HG02870 (cell line): ENCODE results near the gene SOS1.
"Not testable (repeated sequence)": the region's sequence is repeated elsewhere in the genome, so short reads cannot be mapped to it uniquely, and the experiment has no call there.

Experiments
- ATAC-seq: cut with Tn5 transposase; IDR thresholded peaks from one replicate; pipeline ENCODE4 v1.9.1; 2021; ENCODE audit warnings: mild to moderate bottlenecking, moderate library complexity; ENCODE audit not compliant: unreplicated experiment

Gene SOS1

DNA sequence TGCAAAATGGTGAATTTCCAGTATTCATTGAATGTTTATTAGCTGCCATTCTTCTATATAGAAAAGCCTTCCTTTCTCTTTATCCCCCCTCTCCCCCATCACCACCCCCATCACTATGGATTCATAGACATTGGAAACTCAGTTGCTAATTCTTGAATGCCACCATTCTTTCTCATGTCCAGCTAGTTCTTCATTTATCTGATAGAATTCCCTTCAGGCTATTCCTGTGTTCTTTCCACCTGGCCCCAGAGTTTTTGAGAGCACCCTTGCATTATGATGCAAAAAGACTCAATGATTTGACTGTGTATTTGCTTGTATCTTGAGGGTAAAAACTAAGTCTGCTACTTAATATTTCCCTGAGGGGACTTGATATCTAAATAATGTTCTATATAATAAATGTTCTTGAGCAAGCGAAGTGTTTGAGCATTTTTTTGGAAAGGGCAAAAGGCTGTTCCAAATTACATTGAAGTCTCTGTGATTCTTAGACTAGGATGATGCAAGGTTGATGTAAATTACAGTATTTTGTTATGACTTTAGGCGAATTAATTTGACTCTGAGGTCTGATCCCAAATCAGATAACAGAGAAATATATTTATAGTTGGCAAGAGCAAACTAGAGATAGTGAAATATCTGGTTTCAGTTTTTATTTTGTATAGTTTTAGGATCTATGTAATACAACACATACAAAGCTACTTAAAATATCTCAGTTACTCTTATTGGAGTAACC, 18.8 kb upstream of the SOS1 start:
- ATAC-seq: no peak

DNA sequence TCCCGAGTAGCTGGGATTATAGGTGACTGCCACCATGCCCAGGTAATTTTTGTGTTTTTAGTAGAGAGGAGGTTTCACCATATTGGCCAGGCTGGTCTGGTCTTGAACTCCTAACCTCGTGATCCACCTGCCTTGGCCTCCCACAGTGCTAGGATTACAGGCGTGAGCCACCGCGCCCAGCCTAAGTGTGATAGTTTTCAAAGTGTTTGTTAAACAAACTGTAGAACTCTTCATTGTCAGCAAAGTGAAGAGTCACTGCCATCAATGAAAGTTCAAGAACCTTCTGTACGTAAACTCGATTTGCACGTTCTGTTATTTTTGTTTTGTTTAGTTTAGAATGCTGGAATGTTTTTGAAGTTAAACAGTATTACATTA, 18.0 kb upstream of the SOS1 start:
- no peak for ATAC-seq

DNA sequence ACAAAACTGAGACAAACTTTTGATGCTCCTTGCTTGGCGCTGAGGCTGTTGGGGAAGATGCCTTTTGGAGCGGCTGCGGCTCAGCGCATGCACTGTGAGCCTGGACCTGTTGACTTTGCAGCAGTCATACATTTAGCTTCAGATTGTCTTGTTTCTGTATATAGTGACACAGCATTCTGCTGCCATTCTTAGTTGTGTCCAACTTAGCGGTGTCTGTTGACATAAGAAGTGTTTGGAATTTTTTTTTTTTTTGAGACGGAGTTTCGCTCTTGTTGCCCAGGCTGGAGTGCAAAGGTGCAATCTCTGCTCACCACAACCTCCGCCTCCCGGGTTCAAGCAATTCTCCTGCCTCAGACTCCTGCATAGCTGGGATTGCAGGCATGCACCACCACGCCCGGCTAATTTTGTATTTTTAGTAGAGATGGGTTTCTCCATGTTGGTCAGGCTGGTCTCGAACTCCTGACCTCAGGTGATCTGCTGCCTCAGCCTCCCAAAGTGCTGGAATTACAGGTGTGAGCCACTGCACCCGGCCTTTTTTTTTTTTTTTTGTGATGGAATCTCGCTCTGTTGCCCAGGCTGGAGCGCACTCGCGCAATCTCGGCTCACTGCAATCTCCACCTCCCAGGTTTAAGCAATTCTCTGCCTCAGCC, 17.5 kb upstream of the SOS1 start:
- not testable (repeated sequence) for ATAC-seq

DNA sequence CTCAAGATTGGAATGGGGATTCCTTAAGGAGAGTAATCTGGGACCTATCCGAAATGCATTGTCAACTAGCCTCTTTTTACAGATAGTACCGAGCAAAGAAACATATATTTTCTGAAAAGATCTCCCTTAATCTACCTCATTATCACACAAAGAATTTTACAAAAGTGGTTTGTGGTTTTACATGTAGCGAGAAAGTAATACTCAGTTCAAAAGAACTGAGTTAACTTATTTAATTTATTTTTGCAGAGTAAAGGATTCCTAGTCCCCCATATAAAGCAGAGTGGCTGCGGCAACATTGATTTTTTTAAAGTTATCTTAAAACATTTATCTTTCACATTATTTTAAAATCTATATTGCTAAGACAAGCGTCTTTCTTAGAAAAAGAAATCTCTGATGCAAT, 15.9 kb upstream of the SOS1 start:
- ATAC-seq: no peak

DNA sequence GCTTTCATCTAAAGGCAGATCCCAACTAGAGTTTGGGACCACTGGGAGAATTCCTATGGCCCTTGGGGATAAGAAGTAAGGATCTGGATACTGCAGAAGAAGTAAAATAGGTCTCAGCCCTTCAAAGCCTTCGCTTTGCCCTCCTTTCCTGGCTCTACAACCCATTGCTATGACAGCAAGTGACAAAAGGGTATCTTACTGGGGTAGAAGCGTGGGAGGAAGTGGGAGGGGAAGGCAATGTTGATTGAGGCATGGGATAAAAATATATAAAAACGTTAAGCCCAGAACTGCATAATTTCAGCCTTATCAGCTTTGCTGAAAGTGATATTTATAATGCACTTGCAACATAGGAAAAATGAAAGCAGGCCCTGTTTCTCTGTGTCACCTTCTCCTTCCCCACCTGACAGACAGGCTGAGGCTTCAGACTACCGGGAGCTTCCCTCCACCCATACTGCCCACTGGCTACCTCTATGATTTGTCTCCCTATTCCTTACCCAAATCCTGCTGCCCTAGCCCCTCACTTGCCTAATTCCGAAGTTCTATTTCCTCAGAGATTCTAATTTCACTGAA, 14.9 kb upstream of the SOS1 start:
- ATAC-seq: no peak

DNA sequence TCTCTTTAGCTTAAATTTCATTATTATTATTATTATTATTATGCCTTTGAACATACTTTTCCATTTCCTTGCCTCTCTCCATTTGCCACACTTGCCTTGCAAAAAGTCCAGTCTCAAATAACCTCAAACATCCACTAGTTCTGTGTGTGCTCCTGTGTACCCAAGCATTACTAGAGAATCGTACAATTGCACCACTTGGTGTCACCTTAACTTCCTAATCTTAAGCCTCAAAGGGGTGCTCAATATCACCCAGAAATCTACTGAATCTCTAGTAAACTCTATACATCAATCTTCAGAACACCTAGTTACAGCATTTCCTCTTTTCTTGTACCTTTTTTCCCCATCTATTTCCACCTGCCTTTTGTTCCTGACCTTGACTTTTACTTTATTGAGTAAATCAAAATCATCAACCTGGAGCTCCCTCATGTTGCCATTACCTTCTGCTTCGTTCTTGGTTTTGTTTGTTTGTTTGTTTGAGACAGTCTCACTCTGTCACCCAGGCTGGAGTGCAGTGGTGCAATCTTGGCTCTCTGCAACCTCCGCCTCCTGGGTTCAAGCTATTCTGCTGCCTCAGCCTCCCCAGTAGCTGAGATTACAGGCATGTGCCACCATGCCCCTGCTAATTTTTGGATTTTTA, 12.5 kb upstream of the SOS1 start:
- ATAC-seq: no peak

DNA sequence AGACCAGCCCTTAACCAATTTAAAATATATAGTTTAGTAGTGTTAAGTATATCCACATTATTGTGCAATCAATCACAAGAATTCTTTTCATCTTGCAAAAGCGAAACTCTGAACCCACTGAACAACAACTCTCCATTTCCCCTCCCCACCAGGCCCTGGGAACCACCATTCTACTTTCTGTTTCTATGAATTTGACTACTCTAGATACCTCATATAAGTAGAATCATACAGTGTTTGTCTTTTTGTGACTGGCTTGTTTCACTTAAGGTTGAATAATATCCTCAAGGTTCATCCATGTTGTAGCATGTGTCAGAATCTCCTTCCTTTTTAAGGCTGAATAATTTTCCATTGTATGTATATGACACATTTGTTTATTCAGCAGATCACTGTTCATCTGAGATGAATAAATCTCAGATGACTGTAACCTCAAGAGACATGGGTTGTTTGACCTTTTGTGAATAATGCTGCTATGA, 8.1 kb upstream of the SOS1 start:
- ATAC-seq: peak; percentile 53

DNA sequence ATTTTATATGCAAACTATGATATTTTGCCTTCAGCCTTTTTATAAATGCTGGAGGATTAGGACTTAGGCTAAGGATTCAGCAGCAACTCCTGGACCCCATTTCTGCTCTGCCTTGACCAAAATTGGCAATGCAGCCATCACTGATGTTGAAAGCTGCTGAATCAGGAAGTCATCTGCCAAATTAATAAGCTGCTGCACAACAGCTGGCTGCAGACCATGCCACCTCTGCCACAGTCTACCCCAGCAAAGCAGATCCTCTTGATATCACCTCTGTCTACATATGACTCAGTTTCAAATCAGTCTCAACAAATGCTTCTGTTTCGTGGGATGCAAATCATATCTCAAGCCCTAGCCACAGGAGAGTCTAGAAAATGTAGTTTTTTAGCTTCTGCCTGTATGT, 7.1 kb upstream of the SOS1 start:
- ATAC-seq: peak; percentile 38

DNA sequence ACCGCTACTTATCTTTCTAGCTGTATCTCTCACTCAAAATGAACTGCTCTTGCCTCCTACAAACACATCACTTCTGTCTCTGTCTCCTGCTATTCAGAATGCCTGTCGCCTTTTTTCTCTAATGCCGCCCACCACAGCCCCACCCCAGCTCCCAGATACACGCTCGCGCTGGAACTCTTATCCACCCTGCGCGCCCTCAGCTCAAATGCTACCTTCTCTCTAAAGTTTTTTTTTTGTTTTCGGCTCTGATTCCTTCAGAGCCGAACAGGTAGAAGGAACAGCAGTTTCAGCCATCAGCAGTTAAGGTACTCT, 3.9 kb upstream of the SOS1 start:
- ATAC-seq: no peak

DNA sequence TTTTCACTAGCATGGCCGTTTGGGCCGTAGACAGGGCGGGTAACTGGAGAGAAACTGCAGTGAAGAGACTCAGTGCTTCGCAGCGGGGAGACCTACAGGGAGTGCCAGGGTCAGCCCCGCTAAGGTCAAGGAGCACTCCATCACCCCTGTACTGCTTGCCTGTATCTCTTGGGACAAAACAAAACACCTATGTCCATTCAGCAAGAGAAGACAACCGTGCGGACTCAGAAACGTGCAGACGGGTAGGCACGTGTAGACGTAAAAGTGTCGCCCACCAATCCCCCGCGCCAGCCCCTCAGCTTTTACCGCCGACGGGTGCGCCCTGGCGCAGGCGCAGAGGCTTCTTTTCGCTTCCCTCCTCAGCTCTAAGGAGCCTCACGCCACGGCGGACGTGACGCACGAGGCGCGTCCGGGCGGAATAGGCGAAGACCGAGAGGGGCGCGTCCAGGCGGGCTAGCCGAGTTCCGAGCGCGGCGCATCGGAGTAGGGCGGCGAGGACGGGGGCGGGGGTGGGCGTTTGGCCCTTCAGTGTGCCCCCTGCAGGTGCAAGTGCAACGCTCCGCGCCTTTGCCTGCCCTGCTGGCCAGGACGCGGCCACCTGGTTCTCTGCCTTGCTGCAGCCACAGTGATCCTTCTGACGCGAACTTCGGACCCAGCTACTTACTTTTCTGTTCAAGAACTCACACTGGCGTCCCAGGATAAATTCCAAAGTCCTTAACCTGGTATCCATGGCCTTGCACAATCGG, 3.3 kb upstream of the SOS1 start:
- ATAC-seq: peak; percentile 52

DNA sequence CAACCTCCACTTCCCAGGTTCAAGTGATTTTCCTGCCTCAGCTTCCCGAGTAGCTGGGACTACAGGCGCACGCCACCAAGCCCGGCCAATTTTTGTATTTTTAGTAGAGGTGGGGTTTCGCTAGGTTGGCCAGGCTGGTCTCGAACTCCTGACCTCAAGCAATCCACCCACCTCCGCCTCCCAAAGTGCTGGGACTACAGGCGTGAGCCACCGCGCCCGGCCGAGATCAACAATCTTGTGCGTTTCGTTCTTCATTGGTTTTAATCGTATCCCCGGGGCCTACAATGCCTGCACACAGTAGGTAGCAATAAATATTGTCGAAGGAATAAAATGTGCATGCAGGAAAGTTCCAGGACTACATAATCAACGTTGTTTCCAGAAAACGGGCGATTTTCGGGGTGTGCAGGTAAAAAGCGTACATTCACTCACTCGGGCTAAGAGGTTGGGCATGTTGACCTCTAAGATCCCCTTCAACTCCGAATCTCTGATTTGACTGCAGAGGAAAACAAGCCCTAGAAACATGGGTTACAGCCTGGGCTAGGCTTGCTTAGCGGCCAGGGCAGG, 2.7 kb upstream of the SOS1 start:
- no peak for ATAC-seq

DNA sequence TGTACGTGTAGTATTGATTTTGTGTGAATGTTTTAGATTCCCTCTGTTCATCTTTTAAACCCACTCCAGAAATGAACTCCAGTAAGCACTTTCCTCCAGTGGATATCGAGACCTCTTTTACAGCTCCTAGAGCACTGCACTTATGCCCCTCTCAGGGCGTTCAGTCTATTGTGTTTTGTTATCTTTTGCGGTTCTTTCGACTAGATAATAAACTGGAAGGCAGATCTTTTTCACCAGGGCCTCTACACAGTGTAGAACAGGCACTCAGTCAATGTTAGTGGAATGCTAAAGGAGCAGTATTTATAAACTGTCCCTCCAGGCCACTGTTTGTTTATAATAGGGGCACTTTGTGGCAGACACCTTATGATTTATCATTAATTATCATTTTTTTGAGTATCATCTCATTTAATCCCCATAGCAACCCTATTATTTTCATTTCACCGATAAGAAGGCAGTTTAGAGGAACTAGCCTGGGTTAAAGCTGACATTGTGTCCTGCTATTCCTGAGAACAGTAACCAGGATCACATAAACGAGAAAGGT, 742 bp upstream of the SOS1 start:
- no peak for ATAC-seq

DNA sequence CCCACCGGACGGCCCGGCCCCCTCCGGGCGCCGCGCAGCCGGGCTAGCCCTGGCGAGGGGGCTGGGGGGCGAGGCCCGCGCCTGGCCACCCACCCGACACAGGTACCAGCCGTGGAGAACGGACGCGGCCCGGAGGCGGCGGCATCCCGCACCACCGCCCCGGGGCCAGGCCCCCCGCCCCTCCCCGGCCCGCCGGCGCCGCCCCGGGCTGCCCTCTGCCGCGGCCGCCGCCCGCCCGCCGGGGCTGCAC, 405 bp downstream of the SOS1 start:
- peak; percentile 21 for ATAC-seq

DNA sequence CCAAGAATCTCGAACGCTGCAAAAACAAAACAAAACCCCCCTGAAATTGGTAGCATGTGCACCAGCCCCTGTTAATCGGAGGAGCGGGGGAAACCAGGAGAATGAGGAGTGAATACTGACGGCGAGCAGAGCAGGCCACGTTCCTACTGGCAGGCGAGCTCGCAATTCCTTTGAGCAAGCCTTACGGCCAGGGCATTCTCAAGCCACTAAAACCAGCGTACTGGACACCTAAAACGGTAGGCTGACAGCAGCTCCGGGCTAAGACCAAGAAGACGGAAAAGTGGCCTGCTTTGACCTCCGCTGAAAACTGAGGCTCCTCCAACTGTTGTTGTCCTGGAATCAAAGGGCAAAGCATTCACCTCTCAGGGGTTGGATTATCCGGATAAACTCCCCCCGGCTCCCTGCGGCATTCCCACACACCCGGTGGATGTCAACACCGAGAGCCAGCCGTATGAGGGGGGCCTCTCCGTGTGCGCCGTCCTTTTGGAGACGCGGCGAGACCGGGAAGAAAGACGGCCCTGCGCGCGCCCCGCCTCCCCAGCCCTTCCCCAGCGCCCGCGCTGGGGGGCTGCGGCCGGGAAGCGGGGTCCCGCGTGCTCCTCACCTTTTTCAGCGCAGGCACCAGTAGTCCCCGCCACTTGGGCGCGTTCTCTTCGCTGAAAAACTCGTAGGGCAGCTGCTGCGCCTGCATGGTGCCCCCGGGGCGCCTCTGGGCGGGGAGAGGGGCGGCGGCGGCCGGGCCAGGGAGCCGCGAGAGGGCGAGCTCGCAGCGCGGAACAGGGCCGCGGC, 925 bp downstream of the SOS1 start:
- peak; percentile 33 for ATAC-seq

DNA sequence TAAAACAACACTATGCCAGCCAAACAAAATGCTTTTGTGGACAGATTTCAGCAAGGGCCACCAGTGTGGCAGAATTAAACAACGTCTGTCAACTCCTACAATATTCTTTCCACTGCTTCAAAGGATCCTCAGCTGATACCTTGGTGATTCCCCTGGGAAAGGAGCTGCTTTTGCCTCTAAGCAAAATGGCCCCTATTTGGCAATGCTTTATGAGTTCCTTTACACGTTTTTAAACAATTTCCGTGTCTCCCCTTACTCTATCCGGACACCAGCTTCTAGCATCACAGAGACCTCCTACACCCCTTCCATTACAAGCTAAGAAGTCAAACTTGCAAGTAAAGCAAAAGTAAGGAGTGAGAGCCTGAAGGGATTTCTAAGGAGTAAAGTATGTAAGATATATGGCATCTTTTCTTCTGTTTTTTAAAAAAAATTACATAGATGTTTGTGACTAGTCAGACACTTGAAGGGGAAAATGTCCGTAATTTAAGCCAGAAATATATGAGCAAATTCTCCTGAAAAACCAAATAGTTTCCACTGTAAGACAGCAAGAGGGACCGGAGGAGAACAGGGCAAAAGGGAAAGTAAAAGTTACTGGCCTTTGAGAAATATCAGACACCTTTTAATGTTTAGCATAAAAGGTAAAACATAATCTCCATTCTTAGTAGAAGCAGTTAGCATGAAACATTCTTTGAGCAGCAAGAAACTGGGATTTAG, 1.9 kb downstream of the SOS1 start:
- no peak for ATAC-seq

DNA sequence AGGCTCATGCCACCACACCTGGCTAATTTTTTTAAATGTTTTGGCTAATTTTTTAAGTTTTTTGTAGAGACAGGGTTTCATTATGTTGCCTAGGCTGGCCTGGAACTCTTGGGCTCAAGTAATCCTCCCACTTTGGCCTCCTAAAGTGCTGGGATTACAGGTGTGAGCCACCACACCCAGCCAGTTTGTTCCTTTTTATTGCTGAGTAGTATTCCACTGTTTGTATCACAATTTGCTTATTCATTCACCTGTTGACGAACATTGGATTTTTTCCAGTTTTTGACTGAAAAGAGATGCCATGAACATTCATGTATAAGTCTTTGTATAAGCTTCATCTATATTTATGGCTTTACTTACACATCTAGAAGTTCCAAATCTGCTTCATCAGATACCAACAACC, 5.3 kb downstream of the SOS1 start:
- no peak for ATAC-seq

DNA sequence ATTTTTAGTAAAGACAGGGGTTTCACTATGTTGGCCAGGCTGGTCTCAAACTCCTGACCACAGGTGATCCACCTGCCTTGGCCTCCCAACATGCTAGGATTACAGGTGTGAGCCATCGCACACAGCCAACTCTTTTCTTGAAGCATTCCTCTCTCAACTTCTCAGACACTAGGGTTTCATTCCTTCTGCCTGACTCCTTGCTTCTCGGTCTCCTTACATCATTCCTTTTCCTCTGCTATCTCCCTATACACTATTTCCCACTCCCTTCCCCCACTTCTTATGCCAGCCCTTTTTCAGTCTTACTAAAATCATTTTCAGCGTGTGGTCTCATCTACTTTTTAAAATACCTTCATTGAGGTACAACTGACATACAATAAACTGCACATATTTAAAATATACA, 6.1 kb downstream of the SOS1 start:
- no peak for ATAC-seq

DNA sequence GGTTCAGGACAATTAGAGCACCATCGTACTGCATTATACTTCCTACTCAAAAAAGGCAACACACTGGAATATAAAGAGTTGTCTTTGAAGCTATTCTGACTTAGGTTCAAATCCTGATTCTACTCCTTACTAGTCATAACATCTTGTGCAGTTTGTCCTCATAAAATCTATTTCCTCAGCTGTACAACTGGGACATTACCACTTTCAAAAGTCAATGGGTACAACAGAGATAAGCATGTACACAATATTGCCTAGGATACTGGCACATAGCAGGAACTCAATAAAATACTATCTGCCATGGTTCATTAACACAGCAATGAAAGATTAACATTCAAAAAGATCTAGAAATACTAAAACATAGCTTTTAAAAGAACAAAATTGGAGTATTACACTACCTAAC, 11.3 kb downstream of the SOS1 start:
- no peak for ATAC-seq

DNA sequence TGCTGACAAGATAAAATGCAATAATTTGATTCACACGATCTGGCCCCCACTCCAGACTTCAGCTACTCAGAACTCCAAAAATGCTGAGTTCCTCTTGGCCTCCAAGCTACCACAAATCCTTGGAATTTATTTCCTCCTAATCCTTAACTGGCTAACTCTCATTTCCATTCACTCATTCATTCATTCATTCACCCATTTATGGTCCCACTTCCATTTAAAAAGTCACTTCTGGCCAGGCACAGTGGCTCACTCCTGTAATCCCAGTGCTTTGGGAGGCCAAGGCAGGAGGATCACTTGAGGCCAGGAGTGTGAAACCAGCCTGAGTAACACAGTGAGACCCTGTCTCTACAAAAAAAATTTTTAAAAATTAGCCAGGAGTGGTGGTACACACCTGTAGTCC, 12.5 kb downstream of the SOS1 start:
- ATAC-seq: no peak
